ENCODE data around the gene CD274. TPM values are rescaled to one million over a fixed set of nuclear protein-coding genes. Genes with fewer than 3 reads are reported as not detected.

The CD274 gene
- total RNA-seq, 1 experiment from 2014 or later, result 2.5 TPM

- TF ChIP-seq RAD21 (IDR thresholded peaks at IDR 0.05; ENCODE audit: low read depth) (peak; percentile 85), POLR2AphosphoS5 (IDR thresholded peaks at IDR 0.05; ENCODE audit: low read depth, low read length) (peak; percentile 83), TCF7L2 (IDR thresholded peaks at IDR 0.05; ENCODE audit: borderline replicate concordance, extremely low read depth, insufficient read depth, insufficient read length) (peak; percentile 47), MAX (IDR thresholded peaks at IDR 0.05) (peak; percentile 64; the same call in 1 of the 2 replicates), ELF1 (IDR thresholded peaks at IDR 0.05; ENCODE audit: borderline replicate concordance, low read depth) (no peak)
Observed at GRCh38 chr9:5450359-5451091, at the start of gene CD274 (continued).

- H3K9me3 ChIP-seq (ENCODE audit: control insufficient read depth in 1 of 2, insufficient read depth in 1 of 2, low read depth in 1 of 2, low read length in 2 of 2), result no peaks in the 10 kb centered on the region
- no peak overlapping the region for H3K27ac ChIP-seq (ENCODE audit: low read depth, low read length)
- intact Hi-C loops (cut with micrococcal nuclease), result no loop called here
- no peaks in the 10 kb centered on the region for H4K20me1 ChIP-seq (ENCODE audit: insufficient read depth)
- no peaks in the 10 kb centered on the region for H3K36me3 ChIP-seq (ENCODE audit: control insufficient read depth in 1 of 2, insufficient read depth in 2 of 2, low read length in 2 of 2)
- no peaks in the 10 kb centered on the region for H3K79me2 ChIP-seq (ENCODE audit: insufficient read depth, low read length)
- no peaks in the 10 kb centered on the region for H3K4me1 ChIP-seq (ENCODE audit: control insufficient read depth in 1 of 2, insufficient read depth in 2 of 2, low read length in 2 of 2)
- no peak for DNase-seq (ENCODE audit: low read depth, low spot score)
- no peak overlapping the region for H3K4me2 ChIP-seq (ENCODE audit: low read length)
- H2AFZ ChIP-seq (ENCODE audit: low read depth, low read length, poor library complexity, severe bottlenecking), result no peak overlapping the region
- no peaks in the 10 kb centered on the region for H3K27me3 ChIP-seq (ENCODE audit: insufficient read depth, low read length)
- CTCF ChIA-PET, result no interaction called here
- H3K9ac ChIP-seq (ENCODE audit: low read length), result no peak overlapping the region
- POLR2A ChIA-PET, result no interaction called here
- no peaks in the 10 kb centered on the region for H3K9me2 ChIP-seq (ENCODE audit: insufficient read depth)
- RAD21 ChIA-PET (ENCODE audit: low non-redundant PET in 1 of 2, low total read pairs in 2 of 2, uncharacterized antibody in 2 of 2, unreplicated experiment in 2 of 2), result no interaction called here
- no peak; the same call in 1 of the 2 replicates for ATAC-seq
- H3K4me3 ChIP-seq (replicated peaks in 1 of 2; ENCODE audit: low read depth in 1 of 2, low read length in 2 of 2), result no peak overlapping the region
- BruUV-seq (replicated peaks), result no TSS peak
- TF ChIP-seq SP1 (IDR thresholded peaks at IDR 0.05; ENCODE audit: low read depth) (no peak), YY1 (IDR thresholded peaks at IDR 0.05; ENCODE audit: extremely low read depth, insufficient replicate concordance, low read depth, low read length) (no peak), ATF3 (IDR thresholded peaks at IDR 0.05) (no peak), POLR2A (IDR thresholded peaks at IDR 0.05; ENCODE audit: borderline replicate concordance, extremely low read depth, insufficient read depth, insufficient read length) (no peak), ZBTB33 (IDR thresholded peaks at IDR 0.05; ENCODE audit: extremely low read depth, insufficient replicate concordance, low read length) (no peak), CBX3 (IDR thresholded peaks at IDR 0.05; ENCODE audit: low read depth) (no peak), FOSL1 (IDR thresholded peaks at IDR 0.05; ENCODE audit: low read depth) (no peak), ELF1 (IDR thresholded peaks at IDR 0.05; ENCODE audit: borderline replicate concordance, low read depth) (no peak), JUND (IDR thresholded peaks at IDR 0.05) (no peak), EZH2 (IDR thresholded peaks at IDR 0.05) (no peak), EGR1 (IDR thresholded peaks at IDR 0.05; ENCODE audit: low read depth) (no peak), SIN3A (IDR thresholded peaks at IDR 0.05; ENCODE audit: low read depth) (no peak), REST (IDR thresholded peaks at IDR 0.05; ENCODE audit: low read depth) (no peak), SRF (IDR thresholded peaks at IDR 0.05; ENCODE audit: low read depth) (no peak), TCF7L2 (IDR thresholded peaks at IDR 0.05; ENCODE audit: borderline replicate concordance, extremely low read depth, insufficient read depth, insufficient read length) (no peak), CEBPB (IDR thresholded peaks at IDR 0.05; ENCODE audit: low read depth) (no peak)
Observed at GRCh38 chr9:5402217-5402616, 48.1 kb upstream of the CD274 start.
